GM18520 (cell line): ENCODE measurements around the gene MTHFSD.

Experiments used
- ATAC-seq: cut with Tn5 transposase; IDR thresholded peaks from one replicate; pipeline ENCODE4 v1.9.1; 2021; ENCODE audit not compliant: unreplicated experiment

Gene MTHFSD

GRCh38 chr16:86572041-86572521, 17.0 kb upstream of the MTHFSD start:
- no peak for ATAC-seq

DNA sequence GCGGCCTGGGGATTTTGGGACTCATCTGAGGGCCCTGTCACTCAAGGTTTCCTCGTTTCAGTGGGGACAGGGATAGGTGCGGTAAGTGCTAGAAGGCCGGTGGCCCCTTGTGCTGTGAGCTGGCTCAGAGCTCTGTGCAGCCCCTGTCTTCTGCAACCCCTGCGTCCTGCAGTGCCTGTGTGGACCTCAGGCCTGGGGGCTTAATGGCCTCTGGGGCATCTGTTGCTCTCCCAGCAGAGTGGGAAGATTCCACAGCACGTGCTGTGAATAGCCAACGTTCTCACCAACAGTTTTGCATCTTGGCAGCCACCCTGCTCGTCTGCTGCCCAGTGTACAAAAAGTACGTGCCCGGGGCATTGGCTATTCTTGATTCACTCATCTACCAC, 16.5 kb upstream of the MTHFSD start:
- ATAC-seq = no peak

DNA sequence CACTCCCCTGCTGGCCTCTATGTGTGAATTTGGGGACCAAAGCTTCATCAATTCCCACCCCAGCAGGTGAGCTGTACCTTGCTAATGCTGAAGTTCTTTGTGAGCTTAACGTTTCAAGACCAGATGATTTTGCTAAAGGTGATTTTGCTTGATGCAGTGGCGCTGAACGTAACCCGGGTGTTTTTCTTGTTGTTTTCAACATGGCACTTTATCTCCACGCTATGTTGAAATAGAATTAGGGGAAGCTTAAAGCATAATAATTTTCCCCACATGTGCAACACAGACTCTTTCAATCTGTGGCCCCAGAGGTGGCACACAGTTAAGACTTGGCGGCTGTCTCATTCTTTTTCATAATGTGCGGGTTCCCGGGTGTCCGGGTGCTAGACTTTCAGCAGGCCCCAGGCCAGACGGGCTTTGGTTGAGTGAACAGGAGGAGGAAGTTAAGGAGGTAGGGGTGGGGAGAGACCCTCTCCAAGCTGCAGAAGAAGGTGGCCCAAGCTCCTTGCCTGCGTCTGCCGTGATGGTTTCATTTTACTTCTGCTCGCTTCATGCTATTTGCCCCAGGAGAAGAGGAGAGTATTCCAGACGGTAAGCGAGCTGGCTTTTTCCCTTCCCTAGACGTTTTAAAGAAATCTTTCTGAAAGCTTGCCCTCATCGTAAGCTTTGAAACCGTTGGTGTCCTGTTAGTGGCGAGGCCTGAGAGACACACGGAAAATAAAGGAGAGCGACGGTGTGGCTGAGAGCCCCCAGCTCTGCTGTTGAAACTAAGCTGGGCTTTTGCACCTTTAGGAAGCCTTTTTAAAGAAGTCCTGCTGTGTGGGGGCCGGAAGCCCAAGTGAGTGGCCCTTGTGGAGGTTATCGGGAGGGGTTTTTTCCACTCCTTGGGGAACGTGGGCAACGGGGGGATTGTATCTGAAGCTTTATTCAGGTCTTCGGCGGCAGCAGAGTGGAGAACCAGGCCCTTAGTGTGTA, 15.8 kb upstream of the MTHFSD start:
- no peak for ATAC-seq

GRCh38 chr16:86569701-86570447, 14.8 kb upstream of the MTHFSD start:
- no peak for ATAC-seq

- ATAC-seq = no peak
These were observed 13.9 kb upstream of the MTHFSD start for GRCh38 chr16:86568677-86569623.

- ATAC-seq = no peak
These were observed 12.9 kb upstream of the MTHFSD start for GRCh38 chr16:86567701-86568581.

DNA sequence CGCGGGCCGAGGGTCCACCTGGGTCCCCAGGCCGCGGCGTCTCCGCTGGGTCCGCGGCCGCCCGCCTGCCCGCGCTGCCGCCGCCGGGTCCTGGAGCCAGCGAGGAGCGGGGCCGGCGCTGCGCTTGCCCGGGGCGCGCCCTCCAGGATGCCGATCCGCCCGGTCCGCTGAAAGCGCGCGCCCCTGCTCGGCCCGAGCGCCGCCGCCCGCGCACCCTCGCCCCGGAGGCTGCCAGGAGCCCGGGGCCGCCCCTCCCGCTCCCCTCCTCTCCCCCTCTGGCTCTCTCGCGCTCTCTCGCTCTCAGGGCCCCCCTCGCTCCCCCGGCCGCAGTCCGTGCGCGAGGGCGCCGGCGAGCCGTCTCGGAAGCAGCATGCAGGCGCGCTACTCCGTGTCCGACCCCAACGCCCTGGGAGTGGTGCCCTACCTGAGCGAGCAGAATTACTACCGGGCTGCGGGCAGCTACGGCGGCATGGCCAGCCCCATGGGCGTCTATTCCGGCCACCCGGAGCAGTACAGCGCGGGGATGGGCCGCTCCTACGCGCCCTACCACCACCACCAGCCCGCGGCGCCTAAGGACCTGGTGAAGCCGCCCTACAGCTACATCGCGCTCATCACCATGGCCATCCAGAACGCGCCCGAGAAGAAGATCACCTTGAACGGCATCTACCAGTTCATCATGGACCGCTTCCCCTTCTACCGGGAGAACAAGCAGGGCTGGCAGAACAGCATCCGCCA, 12.1 kb upstream of the MTHFSD start:
- ATAC-seq = no peak

GRCh38 chr16:86566601-86566965, 11.5 kb upstream of the MTHFSD start, which contains the start of gene FOXC2:
TSS of gene FOXC2 (plus strand) at chr16:86566829. CDS start at chr16:86567336, 507 bp downstream.
- no peak for ATAC-seq

GRCh38 chr16:86565644-86566511, 10.8 kb upstream of the MTHFSD start:
- ATAC-seq = no peak

DNA sequence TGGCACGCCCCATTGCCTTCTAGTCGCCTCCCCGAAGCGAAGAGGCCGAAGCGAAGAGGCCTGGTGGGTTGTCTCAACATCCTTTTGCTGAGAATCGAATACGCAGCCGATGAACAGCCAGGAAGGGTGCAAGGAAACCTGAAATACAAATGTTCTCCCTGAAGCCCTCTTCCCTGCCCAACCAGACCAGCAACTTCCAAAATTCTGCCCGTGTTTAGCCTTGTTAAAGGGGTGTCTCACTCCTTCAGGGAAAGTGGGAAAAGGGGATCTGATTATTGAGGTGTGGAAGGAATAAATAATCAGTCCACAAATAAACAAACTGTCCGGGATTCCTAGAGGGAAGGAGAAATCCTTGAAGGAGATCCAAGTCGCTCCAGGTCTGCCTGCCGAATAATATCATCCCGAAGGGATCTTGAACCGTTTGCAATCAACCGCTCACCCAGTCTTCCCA, 10.2 kb upstream of the MTHFSD start:
- no peak for ATAC-seq

GRCh38 chr16:86563469-86564345, 8.7 kb upstream of the MTHFSD start:
- no peak for ATAC-seq

- ATAC-seq = no peak
These were observed 7.3 kb upstream of the MTHFSD start for GRCh38 chr16:86562356-86562755.

GRCh38 chr16:86559802-86560305, 4.8 kb upstream of the MTHFSD start:
- no peak for ATAC-seq

GRCh38 chr16:86558355-86559193, 3.5 kb upstream of the MTHFSD start:
- no peak for ATAC-seq

DNA sequence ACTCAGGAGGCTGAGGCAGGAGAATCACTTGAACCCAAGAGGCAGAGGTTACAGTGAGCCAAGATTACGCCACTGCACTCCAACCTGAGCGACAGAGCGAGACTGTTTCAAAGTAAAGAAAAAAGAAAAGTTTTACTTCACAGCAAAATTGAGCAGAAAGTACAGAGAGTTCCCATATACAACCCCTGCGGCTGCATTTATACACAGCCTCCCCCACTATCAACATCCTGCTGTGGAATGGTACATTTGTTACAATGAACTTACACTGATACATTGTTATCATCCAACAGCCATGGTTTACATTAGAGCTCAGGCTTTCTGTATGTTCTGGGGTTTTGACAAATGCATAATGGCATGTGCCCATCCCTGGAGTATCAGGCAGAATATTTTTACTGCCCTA, 2.6 kb upstream of the MTHFSD start:
- ATAC-seq = no peak

DNA sequence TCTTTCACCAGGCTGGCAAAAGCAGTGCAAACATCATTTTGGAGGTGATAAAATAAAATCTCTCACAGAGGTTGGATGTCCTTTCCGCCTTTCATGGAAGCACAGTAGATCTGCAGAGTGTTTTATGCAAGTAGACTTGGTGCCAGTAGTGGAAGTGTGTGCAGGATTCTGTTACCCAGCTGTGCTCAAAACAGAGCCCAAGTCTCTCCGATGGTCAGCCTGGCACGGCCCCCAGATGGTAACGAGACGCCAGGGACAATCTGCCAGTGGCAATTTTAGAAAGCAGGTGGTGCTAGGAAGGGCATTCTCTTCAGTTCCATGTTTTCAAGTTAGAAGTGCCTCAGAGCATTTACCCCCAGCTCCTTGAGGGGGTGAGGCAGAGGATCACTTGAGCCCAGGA, 1.5 kb upstream of the MTHFSD start:
- ATAC-seq = no peak
